GM20431 (cell line): Measurements from ENCODE around the gene RBMS3.
"Not testable (repeated sequence)": the region's sequence is repeated elsewhere in the genome, so short reads cannot be mapped to it uniquely, and the experiment has no call there.

Experiments
- in situ Hi-C: fragments of 300-500 bp; cut with MseI, MboI; formaldehyde crosslinking; loops from one replicate; pipeline ENCODE4 v1.15.0; 2020; ENCODE audit warnings: low sequenced_read_pairs; ENCODE audit not compliant: unreplicated experiment

Gene RBMS3

DNA sequence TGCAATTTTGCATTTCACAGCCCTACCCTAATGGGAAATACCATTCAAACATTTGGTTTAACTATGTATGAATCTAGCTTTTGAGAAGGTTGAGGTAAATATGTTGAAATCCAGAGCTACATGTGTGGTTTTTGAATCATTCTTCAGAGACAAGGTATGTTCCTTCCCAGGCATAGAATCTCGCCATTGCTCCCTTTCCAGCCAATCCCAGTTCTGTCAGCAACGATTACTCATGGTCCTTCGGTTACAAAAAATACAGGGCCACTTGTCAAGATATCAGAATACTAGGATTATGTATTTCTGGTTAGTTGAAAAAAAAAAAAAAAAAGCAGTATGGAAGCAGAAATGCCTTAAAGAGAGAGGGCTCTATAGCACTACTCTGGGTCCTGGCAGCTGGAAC is 182.4 kb downstream of the RBMS3 start:
- in situ Hi-C loops, result no loop called here

DNA sequence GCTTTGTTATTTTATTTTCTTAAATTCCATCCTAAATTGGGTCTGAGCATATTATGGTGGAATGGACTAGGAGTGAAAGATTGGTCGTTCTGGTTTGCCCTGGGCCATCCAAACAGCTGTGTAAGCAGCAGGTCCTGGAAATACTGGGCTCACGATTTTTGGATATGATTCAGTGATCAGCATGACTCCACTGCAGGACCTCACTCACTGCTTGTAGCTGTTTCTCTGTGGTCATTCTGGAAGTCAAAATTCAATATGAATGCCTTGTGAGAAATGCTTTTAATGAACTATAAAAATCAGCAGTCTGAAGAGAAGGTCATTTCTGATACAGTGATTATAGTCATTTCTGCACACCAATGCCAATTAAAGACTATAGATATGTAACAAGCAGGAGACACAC is 185.0 kb downstream of the RBMS3 start:
- in situ Hi-C loops, result no loop called here

DNA sequence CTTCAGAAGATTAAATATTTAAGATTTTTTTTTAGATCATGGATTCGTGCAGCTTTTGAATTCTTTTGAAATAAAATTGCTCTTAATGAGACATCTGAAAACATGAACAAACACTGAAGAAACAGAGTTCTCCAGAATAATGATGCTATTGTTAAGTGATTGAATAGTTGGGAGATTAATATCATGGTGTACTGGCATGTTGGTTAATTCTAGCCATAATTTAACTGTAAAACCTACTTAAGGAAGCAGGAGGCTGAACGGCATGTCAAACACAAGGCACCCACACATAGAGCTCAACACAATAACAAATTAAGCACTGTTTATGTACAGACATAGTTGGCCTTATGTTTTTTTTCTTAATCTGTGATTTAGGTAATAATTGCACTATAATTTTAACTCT is 185.6 kb downstream of the RBMS3 start:
- in situ Hi-C loops, result no loop called here

GRCh38 chr3:29468187-29468586 is 187.3 kb downstream of the RBMS3 start:
- in situ Hi-C loops, result no loop called here

DNA sequence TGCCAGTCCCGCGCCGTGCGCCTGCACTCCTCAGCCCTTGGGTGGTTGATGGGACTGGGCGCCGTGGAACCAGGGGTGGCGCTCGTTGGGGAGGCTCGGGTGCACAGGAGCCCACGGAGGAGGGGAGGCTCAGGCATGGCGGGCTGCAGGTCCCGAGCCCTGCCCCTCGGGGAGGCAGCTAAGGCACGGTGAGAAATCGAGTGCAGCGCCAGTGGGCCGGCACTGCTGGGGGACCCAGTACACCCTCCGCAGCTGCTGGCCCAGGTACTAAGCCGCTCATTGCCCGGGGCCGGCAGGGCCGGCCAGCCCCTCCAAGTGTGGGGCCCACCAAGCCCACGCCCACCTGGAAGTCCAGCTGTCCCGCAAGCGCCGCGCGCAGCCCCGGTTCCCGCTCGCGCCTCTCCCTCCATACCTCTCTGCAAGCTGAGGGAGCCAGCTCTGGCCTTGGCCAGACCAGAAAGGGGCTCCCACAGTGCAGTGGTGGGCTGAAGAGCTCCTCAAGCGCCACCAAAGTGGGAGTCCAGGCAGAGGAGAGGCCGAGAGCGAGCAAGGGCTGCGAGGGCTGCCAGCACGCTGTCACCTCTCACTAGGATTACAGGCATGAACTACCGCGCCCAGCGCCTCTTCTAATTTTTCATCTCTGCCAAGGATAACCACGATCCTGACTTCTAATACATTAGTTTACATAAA is 192.8 kb downstream of the RBMS3 start:
- in situ Hi-C loops, result not testable (repeated sequence)

DNA sequence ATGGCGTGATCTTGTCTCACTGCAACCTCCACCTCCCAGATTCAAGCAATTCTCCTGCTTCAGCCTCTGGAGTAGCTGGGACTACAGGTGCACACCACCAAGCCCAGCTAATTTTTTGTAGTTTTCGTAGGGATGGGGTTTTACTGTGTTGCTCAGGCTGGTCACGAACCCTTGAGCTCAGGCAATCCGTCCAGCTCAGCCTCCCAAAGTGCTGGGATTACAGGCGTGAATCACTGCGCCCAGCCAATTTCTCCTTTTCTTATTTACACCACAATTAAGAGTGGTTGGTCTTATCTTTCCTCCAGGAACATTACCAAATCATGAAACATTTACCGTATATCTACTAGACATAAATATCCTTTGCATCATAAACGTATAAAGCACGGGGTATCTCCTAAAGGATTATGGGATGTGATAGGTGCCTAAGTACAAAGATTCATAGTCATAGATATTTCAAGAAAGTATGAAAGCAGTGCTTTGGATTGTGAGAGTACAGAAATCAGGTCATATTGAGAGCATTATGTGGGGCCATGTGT is 194.5 kb downstream of the RBMS3 start:
- in situ Hi-C loops, result no loop called here

DNA sequence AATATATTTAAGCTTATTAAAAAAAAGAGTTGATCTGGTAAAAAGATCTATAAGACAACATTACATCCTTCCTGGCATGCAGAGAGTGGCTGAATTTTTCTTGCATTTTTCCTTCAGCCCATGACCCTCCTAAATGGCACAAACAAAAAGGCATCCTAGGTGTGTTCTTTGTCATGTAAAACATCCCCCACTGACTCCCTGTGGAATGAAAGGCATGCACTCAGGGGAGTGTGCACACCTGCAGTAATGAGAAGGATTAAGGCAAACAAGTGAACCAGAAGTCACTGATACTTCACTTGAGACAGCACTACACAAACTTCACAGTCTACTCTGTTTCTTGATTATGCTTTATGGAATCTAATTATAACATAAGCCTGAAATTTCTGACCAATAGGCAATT is 195.0 kb downstream of the RBMS3 start:
- in situ Hi-C loops, result no loop called here

DNA sequence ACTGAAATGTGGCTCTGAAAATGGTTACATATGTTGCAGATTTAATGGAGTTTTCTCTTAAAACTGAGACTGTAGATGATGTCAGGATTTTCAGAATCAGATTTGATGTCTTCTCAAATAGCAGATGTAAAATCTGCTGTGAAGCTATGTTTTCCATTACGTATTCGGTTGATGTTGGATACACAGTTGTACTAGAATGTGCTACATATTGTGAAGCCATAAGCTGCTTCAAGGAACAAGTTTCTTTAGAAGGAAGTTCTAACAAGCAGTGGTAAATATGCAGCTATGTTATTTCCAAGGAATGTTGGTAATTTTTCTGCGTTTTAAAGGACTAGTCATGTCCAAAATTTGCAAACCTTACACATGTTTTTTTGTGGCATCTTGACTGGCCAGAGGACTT is 197.7 kb downstream of the RBMS3 start:
- in situ Hi-C loops, result no loop called here

GRCh38 chr3:29481249-29481648 is 200.4 kb downstream of the RBMS3 start:
- in situ Hi-C loops, result no loop called here

GRCh38 chr3:29481969-29482767 is 201.3 kb downstream of the RBMS3 start:
- in situ Hi-C loops, result no loop called here

- in situ Hi-C loops, result no loop called here
Measured at GRCh38 chr3:29484633-29485032, 203.8 kb downstream of the RBMS3 start.

DNA sequence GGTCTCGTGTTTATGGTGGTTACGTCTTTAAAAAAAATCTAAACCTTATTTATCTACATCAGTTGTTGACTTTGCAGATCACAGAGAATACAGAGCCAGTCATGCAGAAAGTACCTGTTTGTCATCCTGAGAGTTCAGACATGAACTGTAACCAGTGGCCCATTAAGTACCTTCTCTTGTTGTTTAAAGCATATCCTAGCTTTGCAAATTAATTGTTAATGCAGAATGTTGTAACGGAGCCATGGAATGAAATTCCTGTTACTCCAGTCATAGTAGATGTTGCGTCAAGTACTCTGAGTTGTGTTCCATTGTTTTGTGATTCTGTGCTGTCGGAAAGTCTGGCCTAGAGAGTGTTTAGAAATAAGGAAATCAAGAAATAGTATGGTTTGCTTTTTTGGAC is 205.2 kb downstream of the RBMS3 start:
- in situ Hi-C loops, result no loop called here

DNA sequence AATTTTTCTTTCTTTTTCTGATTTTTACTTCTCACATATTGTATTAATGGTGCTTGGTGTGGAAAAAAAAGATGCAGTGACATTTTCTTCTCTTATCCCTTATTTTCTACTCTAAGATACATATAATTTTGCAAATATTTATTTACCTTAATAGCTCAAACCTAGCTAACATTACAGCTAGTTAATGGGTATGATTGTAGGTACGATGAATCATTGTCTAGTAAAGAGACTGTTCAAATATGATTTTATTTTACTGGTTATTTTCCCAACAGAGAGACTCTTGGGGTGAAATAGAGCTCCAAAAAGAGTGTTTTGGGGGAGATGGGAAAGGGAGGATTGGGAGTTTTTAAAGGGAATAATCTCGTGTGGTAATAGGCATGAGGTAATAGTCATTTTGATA is 206.0 kb downstream of the RBMS3 start:
- in situ Hi-C loops, result no loop called here

- in situ Hi-C loops, result no loop called here
Measured at GRCh38 chr3:29488922-29489321, 208.1 kb downstream of the RBMS3 start.

GRCh38 chr3:29493109-29493508 is 212.2 kb downstream of the RBMS3 start:
- in situ Hi-C loops, result no loop called here

DNA sequence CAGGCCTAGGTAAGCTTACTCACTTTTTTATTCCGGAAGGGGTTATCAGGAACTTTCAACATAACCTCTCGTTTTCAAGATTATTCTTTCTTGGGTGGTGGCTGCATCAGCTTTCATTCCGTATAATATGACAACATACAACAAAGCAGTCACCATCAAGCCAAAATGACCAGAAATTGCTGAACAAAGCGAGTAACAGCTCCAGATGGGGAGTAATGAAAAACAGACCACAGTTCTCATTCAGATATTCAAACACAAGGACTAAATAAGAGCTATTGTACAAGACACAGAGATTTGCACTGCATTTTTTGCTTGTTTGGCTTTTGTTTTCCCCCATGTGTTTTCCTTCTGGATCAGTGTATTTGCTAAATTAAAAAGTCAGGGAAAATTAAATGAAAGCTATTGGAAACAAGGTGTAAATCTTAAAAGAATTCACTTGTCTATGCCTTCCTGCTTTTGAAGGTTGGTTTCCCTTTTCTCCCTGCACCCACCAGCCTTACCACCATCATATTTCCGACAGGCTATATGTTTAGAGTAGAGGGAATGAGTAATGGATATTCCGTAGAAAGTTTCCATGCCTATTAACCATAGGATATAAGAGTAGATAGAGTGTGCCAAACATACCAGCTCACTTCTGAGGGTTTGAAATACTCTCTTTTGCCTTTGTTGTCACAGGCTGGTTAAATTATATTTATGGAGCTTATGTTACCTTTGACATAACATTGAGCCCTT is 213.6 kb downstream of the RBMS3 start:
- in situ Hi-C loops, result no loop called here

DNA sequence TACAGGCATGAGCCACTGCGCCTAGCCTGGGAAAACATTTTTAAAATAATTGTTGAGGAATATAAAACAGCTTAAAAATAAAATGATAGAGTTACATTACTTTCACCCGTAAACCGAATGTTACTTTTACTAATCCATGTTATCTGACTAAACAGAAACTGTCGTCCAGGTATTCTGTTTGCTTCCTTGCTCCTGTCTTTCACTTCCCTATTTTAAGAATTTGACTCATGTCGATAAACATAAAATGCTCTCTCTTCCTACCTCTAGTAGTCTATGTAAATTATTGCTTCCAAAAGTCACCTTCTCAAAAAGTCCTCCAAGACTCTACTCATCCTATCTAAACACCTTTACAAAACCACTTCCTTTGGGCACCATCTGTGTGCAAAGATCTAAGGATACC is 216.4 kb downstream of the RBMS3 start:
- in situ Hi-C loops, result no loop called here

DNA sequence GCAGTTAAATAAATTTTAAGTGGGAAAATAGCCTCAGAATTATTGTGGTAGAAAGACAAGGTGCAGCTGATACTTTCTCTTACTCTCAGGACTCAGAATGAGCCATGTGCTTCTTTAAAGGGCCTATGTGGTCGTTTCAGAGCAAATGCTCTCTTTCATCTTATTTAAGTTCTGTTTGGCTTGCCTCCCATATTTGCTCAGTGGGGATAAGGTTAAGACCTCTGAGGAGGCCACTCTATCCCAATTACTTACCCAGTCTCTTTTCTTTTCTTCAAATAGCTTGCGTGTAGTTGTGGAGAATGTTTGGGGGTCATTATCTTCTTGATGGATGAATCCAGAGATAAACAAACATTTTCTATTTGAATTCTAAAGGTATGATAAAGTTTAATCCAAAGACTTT is 221.9 kb downstream of the RBMS3 start:
- in situ Hi-C loops, result no loop called here

GRCh38 chr3:29503314-29503713 is 222.4 kb downstream of the RBMS3 start:
- in situ Hi-C loops, result no loop called here

DNA sequence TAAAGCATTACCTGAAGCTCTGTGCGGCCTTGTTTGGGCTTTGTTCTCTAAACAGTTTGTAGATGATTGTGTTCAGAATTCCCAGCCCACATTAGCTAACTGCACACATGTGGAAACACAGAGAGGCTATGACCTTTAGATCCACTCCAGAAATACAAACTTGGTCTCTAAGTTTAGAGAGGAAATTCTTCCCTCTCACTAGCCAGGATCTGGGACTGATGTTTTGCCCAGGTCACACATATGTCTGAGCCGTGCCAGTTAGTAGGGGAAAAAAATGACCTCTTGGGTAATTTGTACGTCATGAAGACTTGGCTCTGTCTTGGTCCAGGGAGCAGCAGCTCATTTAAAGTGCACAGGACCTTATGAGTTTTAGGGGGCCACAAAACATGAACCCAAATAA is 223.1 kb downstream of the RBMS3 start:
- in situ Hi-C loops, result no loop called here

GRCh38 chr3:29506502-29506901 is 225.6 kb downstream of the RBMS3 start:
- in situ Hi-C loops, result no loop called here
